Common myeloid progenitor, CD34-positive (primary cell): ENCODE results near the gene KRR1.
A peak's percentile ranks its signal among the peaks of the same experiment; 100 is the strongest.
"Not testable (repeated sequence)": the region's sequence is repeated elsewhere in the genome, so short reads cannot be mapped to it uniquely, and the experiment has no call there.

Source experiments
- CTCF ChIA-PET: fragments of 350-600 bp; sonication (Branson Sonifier 250); formaldehyde crosslinking; loops from one replicate; lab custom pipeline; 2021; ENCODE audit warnings: antibody characterized with exemption; lab: Charles Lee
- POLR2A ChIA-PET: fragments of 350-600 bp; sonication (Branson Sonifier 250); formaldehyde crosslinking; loops from one replicate; lab custom pipeline; 2021; ENCODE audit warnings: antibody characterized with exemption; lab: Charles Lee
- DNase-seq, 3 donors: peaks; one replicate each; pipeline versions ENCODE4 v3.0.0 to v3.0.0-alpha.2; 2013
- H3K27ac ChIP-seq, 2 experiments: 1 replicate in 1 of 2; 2 replicates in 1 of 2; pipeline ENCODE4 v1.7.0; 2013; ENCODE audit warnings: inconsistent platforms in 2 of 2, low read length in 2 of 2, mild to moderate bottlenecking in 2 of 2, low read depth in 1 of 2, moderate library complexity in 1 of 2; ENCODE audit not compliant: severe bottlenecking in 2 of 2, insufficient read depth in 1 of 2, poor library complexity in 1 of 2
- H3K27me3 ChIP-seq, 5 experiments: replicated peaks in 2 of 5; 1 replicate in 3 of 5; 2 replicates in 2 of 5; pipeline versions ENCODE4 v1.6.1 to v1.7.0; 2013; ENCODE audit warnings: low read length in 4 of 5, mild to moderate bottlenecking in 2 of 5, moderate library complexity in 2 of 5, inconsistent platforms in 1 of 5; ENCODE audit not compliant: insufficient read depth in 5 of 5, control insufficient read depth in 4 of 5
- H3K36me3 ChIP-seq, 4 experiments: 1 replicate in 2 of 4; 2 replicates in 2 of 4; pipeline versions ENCODE4 v1.6.1 to v1.7.0; 2013; ENCODE audit warnings: low read length in 3 of 4, control low read depth in 1 of 4, mild to moderate bottlenecking in 1 of 4; ENCODE audit not compliant: control insufficient read depth in 4 of 4, insufficient read depth in 4 of 4
- H3K4me1 ChIP-seq, 4 experiments: 1 replicate in 3 of 4; 2 replicates in 1 of 4; pipeline versions ENCODE4 v1.6.1 to v1.7.1; 2013; ENCODE audit warnings: low read length in 3 of 4, mild to moderate bottlenecking in 3 of 4, control low read depth in 1 of 4, inconsistent platforms in 1 of 4, moderate library complexity in 1 of 4; ENCODE audit not compliant: control insufficient read depth in 4 of 4, insufficient read depth in 4 of 4; ENCODE audit errors: control extremely low read depth in 1 of 4
- H3K4me3 ChIP-seq, 7 experiments: 1 replicate in 4 of 7; 2 replicates in 3 of 7; pipeline versions ENCODE4 v1.5.1 to v1.7.0; 2013; ENCODE audit warnings: mild to moderate bottlenecking in 7 of 7, low read length in 6 of 7, moderate library complexity in 6 of 7, inconsistent platforms in 2 of 7, low read depth in 2 of 7, control low read depth in 1 of 7; ENCODE audit not compliant: insufficient read depth in 4 of 7, control insufficient read depth in 1 of 7; ENCODE audit errors: extremely low read depth in 1 of 7
- H3K9me3 ChIP-seq, 5 experiments: 1 replicate in 4 of 5; 2 replicates in 1 of 5; pipeline versions ENCODE4 v1.6.1 to v1.7.1; 2013; ENCODE audit warnings: low read length in 4 of 5, mild to moderate bottlenecking in 2 of 5, inconsistent platforms in 1 of 5, low read depth in 1 of 5, moderate library complexity in 1 of 5; ENCODE audit not compliant: control insufficient read depth in 4 of 5, insufficient read depth in 2 of 5; ENCODE audit errors: control extremely low read depth in 1 of 5
- WGBS: methylation state at CpG from one replicate; pipeline ENCODE4 v1.1.5; 2013; ENCODE audit not compliant: insufficient coverage; 5-methylcytosine and 5-hydroxymethylcytosine counted together

The KRR1 gene

DNA sequence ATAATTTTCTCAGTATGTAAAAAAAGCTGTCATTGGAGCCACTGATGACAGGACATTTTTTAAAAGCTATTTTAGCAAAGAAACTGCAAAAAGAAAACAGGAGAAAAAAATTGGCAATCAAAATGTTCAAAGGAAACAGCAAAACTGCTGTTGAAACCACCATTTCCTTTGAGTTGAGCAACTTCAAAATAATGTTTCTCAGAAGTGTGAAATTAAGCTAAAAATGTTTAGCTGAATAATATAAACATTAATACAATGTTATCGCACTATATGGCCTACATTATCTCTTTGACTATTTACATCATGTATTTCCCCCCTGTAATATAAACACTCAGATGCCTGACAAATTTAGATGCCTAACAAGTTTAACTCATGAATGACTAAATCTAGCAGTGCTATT is 54.2 kb downstream of the KRR1 start:
- no peaks in the 10 kb centered on the region for H3K36me3 ChIP-seq
- WGBS = 0% methylated on average over 1 of the region's 1 CpG
- DNase-seq = peak; percentile 37 to 80 (median 70)
- H3K27me3 ChIP-seq = no peaks in the 10 kb centered on the region
- peaks cover 6 to 43% (median 29%) of the 10 kb centered on the region in 4 experiments for H3K4me1 ChIP-seq
- H3K27ac ChIP-seq = peak overlapping the region; percentile 44 to 64
- H3K9me3 ChIP-seq = peaks cover 0 to 6% (median 3%) of the 10 kb centered on the region in 5 experiments
- H3K4me3 ChIP-seq = no peak overlapping the region
- ChIA-PET POLR2A (no interaction called here), CTCF (interaction anchor here (1.2 to 1.9 kb wide), 3 partner anchors 19 to 21 kb away, joined by 3 to 4 read pairs (median 4); no protein-coding TSS in a partner anchor)

DNA sequence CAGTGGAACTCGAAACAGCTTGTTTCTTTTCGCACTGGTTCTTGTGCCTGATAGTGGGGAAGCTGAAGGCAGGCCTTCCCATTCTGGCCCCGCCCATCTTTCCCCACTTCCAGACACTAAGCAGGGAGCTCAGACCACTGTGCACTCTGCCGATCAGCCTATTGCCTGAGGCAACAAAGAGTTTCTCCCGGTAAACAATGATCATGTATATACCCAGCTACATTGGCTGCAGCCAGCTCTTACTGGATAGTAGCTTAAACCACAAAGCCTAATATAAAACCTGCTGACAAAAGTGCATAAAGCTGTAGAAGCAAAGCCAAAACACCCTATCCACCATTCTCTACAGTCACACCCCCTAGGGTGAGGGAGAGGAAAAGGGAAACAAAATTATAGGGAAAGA is 55.6 kb downstream of the KRR1 start:
- POLR2A ChIA-PET = no interaction called here
- WGBS = no CpG with 5 or more reads among the region's 5 CpGs
- H3K27ac ChIP-seq = no peak overlapping the region
- H3K4me3 ChIP-seq = peak overlapping the region in 2 of 7 experiments; percentile 4 to 24
- no peaks in the 10 kb centered on the region for H3K27me3 ChIP-seq
- H3K9me3 ChIP-seq = peaks cover 0 to 6% (median 3%) of the 10 kb centered on the region in 5 experiments
- H3K4me1 ChIP-seq = peaks cover 6 to 43% (median 29%) of the 10 kb centered on the region in 4 experiments
- DNase-seq = peak in 1 of 3 donors; percentile 13
- CTCF ChIA-PET = interaction anchor here (0.7 to 2.6 kb wide), 7 partner anchors 14 to 65 kb away, joined by 3 to 13 read pairs (median 4); partner anchors contain the start of gene GLIPR1L2
- H3K36me3 ChIP-seq = no peaks in the 10 kb centered on the region

DNA sequence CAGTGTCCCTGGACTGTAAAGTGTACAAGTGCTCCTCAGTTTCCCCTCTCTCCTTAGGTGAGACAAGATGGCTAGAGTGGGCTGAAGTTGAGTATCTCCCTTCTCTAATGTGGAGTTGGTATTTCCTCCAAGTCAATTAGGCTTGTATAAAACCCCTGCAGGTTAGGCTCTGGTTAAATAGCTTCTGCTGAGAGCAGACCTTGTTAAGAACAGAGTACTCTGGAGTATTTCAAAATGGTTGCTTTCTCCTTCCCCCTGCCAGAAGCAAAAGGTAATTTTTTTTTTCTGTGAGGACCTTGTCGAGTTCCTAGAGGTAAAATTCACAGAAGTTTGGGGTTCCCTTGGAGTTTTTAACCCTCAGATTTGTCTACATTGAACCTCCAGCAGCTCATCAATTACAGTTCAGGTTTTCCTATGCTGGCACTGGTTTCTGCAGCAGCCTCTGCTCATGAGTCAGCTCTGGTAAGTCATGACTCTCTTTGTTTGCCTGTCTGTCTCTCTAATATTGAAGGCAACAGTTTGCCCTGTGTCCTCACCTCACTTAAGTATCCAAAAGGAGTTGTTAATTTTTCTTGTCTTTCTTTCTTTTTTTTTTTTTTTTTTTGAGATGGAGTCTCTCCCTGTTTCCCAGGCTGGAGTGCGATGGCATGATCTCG is 58.6 kb downstream of the KRR1 start:
- DNase-seq = peak in 1 of 3 donors; percentile 49
- H3K27me3 ChIP-seq = no peaks in the 10 kb centered on the region
- H3K4me3 ChIP-seq = no peak overlapping the region
- WGBS = no CpG with 5 or more reads among the region's 3 CpGs
- POLR2A ChIA-PET = no interaction called here
- H3K9me3 ChIP-seq = peaks cover 0 to 2% (median 0%) of the 10 kb centered on the region in 5 experiments
- CTCF ChIA-PET = interaction anchor here (1.0 to 2.6 kb wide), 2 partner anchors 32 to 52 kb away, joined by 4 to 13 read pairs; no protein-coding TSS in a partner anchor
- no peaks in the 10 kb centered on the region for H3K36me3 ChIP-seq
- peaks cover 6 to 35% (median 25%) of the 10 kb centered on the region in 4 experiments for H3K4me1 ChIP-seq
- H3K27ac ChIP-seq = no peak overlapping the region

DNA sequence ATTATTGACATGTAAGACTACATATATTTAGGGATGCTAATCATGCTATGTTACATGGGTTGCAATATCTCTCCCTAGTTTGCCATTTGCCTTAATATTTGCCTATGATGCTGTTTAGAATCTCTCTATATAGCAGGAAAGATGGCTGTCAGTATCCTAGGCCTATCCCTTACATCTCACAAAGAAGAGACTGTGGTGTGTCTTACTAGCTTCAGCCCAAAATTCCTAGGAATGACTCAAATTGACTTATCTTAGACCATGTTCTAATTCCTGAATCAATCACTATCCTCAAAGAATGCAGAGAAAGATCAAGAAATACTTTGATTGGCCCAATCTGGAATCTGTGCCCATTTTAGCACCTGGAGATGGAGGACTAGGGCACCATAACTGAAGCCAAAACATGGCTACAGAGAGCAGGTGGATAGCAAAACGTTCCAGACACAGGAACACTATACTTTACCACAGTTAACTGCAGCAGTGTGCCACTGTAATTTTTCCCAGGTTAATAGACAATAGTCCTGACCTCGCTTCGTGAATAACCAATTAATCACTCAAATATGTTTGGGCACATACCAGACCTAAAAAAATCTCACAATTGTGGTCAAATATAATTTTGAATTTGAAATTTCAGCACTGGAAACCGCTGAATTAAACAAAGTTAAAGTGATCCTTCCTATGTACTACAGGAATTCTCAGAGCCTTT is 63.6 kb downstream of the KRR1 start:
- Histone ChIP-seq H3K4me3 (no peak overlapping the region), H3K9me3 (peaks cover 0 to 2% (median 0%) of the 10 kb centered on the region in 5 experiments), H3K36me3 (no peaks in the 10 kb centered on the region), H3K27ac (no peak overlapping the region), H3K27me3 (no peaks in the 10 kb centered on the region), H3K4me1 (peaks cover 0 to 30% (median 19%) of the 10 kb centered on the region in 4 experiments)
- CTCF ChIA-PET = interaction anchor here (1.7 to 2.5 kb wide), 3 partner anchors 10 to 35 kb away, joined by 5 to 7 read pairs (median 6); partner anchors contain the start of gene GLIPR1
- WGBS = no CpG with 5 or more reads among the region's 4 CpGs
- POLR2A ChIA-PET = no interaction called here
- DNase-seq = no peak

DNA sequence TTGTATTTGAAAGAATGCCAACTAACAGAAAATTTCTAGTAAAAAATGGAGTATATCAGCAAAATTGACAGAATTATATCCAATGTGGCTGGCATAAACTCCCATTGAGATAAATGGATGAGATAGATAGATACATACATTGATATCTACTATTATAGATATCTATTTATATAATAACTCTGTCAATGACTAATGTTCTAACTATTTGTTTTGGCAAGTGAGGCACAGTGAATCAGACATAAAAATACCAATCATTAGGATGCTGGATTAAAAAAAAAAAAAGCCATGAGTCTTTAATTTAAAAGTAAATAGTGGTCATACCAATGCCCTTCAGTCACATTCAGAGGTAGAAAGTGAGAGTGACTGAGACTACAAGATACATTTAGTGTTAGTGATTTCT is 64.6 kb downstream of the KRR1 start:
- Histone ChIP-seq H3K4me1 (peaks cover 0 to 30% (median 19%) of the 10 kb centered on the region in 4 experiments), H3K4me3 (no peak overlapping the region), H3K27me3 (no peaks in the 10 kb centered on the region), H3K27ac (no peak overlapping the region), H3K9me3 (peaks cover 0 to 3% (median 0%) of the 10 kb centered on the region in 5 experiments), H3K36me3 (no peaks in the 10 kb centered on the region)
- DNase-seq = no peak
- ChIA-PET CTCF (interaction anchor here (0.7 to 2.3 kb wide), 4 partner anchors 10 to 56 kb away, joined by 3 to 7 read pairs (median 4); partner anchors contain the start of genes GLIPR1 and GLIPR1L2), POLR2A (no interaction called here)

DNA sequence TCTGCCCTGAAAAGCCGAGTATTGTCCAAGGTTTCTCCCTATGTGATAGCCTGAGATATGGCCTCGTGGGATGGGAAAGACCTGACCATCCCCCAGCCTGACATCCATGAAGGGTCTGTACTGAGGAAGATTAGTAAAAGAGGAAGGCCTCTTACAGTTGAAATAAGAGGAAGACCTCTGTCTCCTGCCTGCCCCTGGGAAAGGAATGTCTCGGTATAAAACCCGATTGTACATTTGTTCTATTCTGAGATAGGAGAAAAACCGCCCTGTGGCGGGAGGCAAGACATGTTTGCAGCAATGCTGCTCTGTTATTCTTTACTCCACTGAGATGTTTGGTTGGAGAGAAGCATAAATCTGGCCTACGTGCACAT is 66.3 kb downstream of the KRR1 start:
- peak in 1 of 3 donors; percentile 25 for DNase-seq
- H3K4me3 ChIP-seq, H3K36me3 ChIP-seq, H3K9me3 ChIP-seq, H3K27ac ChIP-seq, POLR2A ChIA-PET, H3K27me3 ChIP-seq: not testable (repeated sequence)
- H3K4me1 ChIP-seq = peaks cover 0 to 30% (median 19%) of the 10 kb centered on the region in 4 experiments
- 87% methylated on average over 7 of the region's 7 CpGs for WGBS
- CTCF ChIA-PET = interaction anchor here (1.0 kb wide), 1 partner anchor 28 kb away, joined by 3 read pairs; no protein-coding TSS in a partner anchor
